Vagina (tissue), 2 donors: ENCODE measurements around the gene RAB28. TPM values are rescaled to one million over a fixed set of nuclear protein-coding genes. Genes with fewer than 3 reads are reported as not detected.

ENCODE experiments used
- DNase-seq, 2 donors: peaks; one replicate each; pipeline ENCODE4 v3.0.0-alpha.2; 2017; ENCODE audit errors: extremely low spot score in 2 of 2
- H3K27ac ChIP-seq: fragments of 200-600 bp; sonication (generic); one replicate; pipeline ENCODE4 v1.5.1; 2019
- H3K27me3 ChIP-seq: fragments of 200-600 bp; sonication (generic); one replicate; pipeline ENCODE4 v1.5.1; 2019
- H3K36me3 ChIP-seq, 2 donors: fragments of 200-600 bp; sonication (generic); one replicate each; pipeline ENCODE4 v1.5.1; 2017 to 2019
- H3K4me1 ChIP-seq: fragments of 200-600 bp; sonication (generic); one replicate; pipeline ENCODE4 v1.5.1; 2019
- H3K4me3 ChIP-seq, 2 donors: fragments of 200-600 bp; sonication (generic); 1 replicate in 1 of 2; 2 replicates in 1 of 2; pipeline ENCODE4 v1.5.1; 2016 to 2019
- H3K9me3 ChIP-seq: fragments of 200-600 bp; sonication (generic); one replicate; pipeline ENCODE4 v1.5.1; 2019
- CTCF ChIP-seq, 3 experiments: fragments of 450-650 bp in 2 of 3; fragments of 200-600 bp in 1 of 3; sonication (generic) in 1 of 3; IDR thresholded peaks; one replicate each; pipeline ENCODE4 v1.5.1; 2017 to 2019; ENCODE audit warnings: antibody characterized with exemption in 3 of 3, mild to moderate bottlenecking in 2 of 3, moderate library complexity in 2 of 3
- POLR2A ChIP-seq, 2 donors: fragments of 450-650 bp; IDR thresholded peaks; one replicate each; pipeline ENCODE4 v1.6.1; 2017; ENCODE audit warnings: antibody characterized with exemption in 2 of 2, mild to moderate bottlenecking in 2 of 2, moderate library complexity in 2 of 2
- POLR2AphosphoS5 ChIP-seq, 2 donors: sonication (generic); formaldehyde crosslinking; IDR thresholded peaks; one replicate each; pipeline ENCODE4 v1.9.0; 2017; ENCODE audit warnings: antibody characterized with exemption in 2 of 2, mild to moderate bottlenecking in 2 of 2, low read depth in 1 of 2; ENCODE audit not compliant: insufficient read depth in 1 of 2
- intact Hi-C: fragments of 100-400 bp; cut with DNase I; formaldehyde crosslinking; loops from one replicate; pipeline ENCODE4 v1.15.1; 2023
- total RNA-seq: library from RNA; depleted of rRNA; stranded (reverse); fragments of >200 nt; gene quantifications from one replicate; pipeline ENCODE4 v1.2.3, GENCODE V29; 2016

The RAB28 gene
- total RNA-seq, 1 donor from 2014 or later: 182 TPM

DNA sequence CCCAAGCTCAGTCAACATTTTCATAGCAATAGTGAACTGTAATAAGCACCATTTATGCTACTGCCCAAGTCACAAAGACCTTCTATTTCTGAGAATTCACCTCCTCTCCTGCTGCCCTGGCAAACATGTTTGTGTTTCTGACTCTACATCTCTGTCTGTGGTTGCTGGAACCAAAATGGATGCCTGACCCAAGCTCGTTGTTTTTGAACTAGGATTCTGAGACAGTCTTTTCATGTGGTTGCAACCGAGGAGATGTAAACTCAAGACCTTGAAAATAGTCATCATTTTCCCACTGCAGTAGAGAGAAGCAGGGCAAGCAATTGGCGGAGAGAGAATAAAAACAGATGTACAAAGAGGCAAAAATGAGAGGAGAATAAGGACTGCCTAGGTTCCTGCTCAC is 160.2 kb downstream of the RAB28 start:
- no peak overlapping the region for H3K27ac ChIP-seq
- TF ChIP-seq POLR2A (IDR thresholded peaks at IDR 0.05) (no peak), CTCF (IDR thresholded peaks at IDR 0.05) (no peak), POLR2AphosphoS5 (IDR thresholded peaks at IDR 0.05; ENCODE audit: insufficient read depth in 1 of 2, low read depth in 1 of 2) (no peak)

GRCh38 chr4:13322681-13323101 is 161.4 kb downstream of the RAB28 start:
- Histone ChIP-seq H3K9me3 (no peaks in the 10 kb centered on the region), H3K4me3 (no peak overlapping the region), H3K36me3 (no peaks in the 10 kb centered on the region), H3K4me1 (no peaks in the 10 kb centered on the region), H3K27me3 (no peaks in the 10 kb centered on the region), H3K27ac (no peak overlapping the region)
- intact Hi-C loops: no loop called here
- no peak for DNase-seq
- TF ChIP-seq POLR2A (IDR thresholded peaks at IDR 0.05) (no peak), CTCF (IDR thresholded peaks at IDR 0.05) (no peak), POLR2AphosphoS5 (IDR thresholded peaks at IDR 0.05; ENCODE audit: insufficient read depth in 1 of 2, low read depth in 1 of 2) (no peak)

More for the DNA sequence above, 160.2 kb downstream of the RAB28 start:
- Histone ChIP-seq H3K36me3 (no peaks in the 10 kb centered on the region), H3K4me3 (no peak overlapping the region), H3K27me3 (no peaks in the 10 kb centered on the region), H3K9me3 (no peaks in the 10 kb centered on the region), H3K4me1 (no peaks in the 10 kb centered on the region)
- intact Hi-C loops: no loop called here
- no peak for DNase-seq

Other genes starting within 250 kb of the RAB28 start
- 2.9 TPM for gene NKX3-2, start 60.2 kb upstream of the RAB28 start, total RNA-seq
- gene BOD1L1, start 143.4 kb upstream of the RAB28 start, total RNA-seq: 37.8 TPM